GM21360 (cell line): ENCODE data around the gene UTP14A.

Experiments used
- ATAC-seq: cut with Tn5 transposase; IDR thresholded peaks from one replicate; pipeline ENCODE4 v1.9.1; 2021; ENCODE audit warnings: mild to moderate bottlenecking, moderate library complexity; ENCODE audit not compliant: unreplicated experiment

UTP14A gene

GRCh38 chrX:129945131-129945530 is 39.2 kb downstream of the UTP14A start:
- ATAC-seq, result no peak

DNA sequence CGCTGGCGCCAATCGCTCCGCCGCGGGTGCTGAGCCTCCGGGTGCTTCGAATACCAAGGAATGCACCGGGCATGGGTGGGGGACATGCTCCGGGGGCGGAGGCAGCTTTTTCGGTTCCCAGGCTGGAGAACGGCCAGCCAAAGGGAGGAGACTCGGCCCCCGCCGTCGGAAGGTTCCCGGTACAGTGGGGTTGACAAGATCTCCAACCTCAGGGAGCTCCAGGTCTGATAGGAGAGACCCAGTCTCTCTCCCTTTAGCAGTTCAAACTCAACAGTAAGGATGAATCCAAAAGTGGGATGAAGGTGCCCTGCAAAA is 47.3 kb downstream of the UTP14A start:
- no peak for ATAC-seq

DNA sequence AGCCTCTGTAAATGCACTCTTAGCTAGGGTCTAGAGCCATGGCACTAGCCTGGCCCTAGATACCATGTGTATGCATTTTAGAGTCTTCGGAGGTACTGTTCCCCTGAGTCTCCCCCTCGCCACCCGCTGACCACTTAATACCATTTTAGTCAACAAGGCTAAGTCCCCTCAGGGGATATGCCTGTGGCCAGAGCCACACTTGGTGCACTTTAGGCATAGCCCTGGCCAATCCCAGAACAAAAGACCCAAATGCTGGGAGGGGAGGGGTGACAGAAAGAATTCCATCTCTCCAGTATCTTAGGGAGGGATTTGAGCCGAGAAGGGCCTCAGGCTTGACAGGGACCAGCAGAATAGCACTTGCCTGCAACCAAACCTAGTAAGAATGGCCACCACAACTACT is 47.9 kb downstream of the UTP14A start:
- no peak for ATAC-seq

GRCh38 chrX:129954804-129955203 is 48.8 kb downstream of the UTP14A start:
- ATAC-seq, result no peak

- ATAC-seq, result no peak
Measured at GRCh38 chrX:129955682-129956081, 49.7 kb downstream of the UTP14A start.

GRCh38 chrX:129956145-129956544 is 50.2 kb downstream of the UTP14A start:
- ATAC-seq, result no peak

DNA sequence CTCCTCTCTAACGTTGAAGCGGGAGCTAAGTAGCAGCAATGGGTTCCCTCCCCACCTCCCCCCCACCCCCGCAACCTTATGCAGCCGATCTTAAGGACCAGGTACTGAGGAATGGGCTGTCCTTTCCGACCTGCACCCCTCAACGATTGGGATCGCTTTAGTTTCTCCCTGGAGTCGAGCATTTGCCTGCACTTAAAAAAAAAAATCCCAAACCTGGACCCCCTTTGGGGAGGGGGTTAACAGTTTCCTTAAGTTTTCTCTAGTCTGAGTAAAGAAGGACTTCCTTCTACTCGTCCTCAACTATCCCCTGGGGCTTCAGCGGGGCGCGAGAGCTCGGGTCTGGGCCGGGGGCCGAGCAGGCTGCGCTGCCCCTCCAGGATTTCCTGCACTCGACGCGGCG is 50.8 kb downstream of the UTP14A start:
- ATAC-seq, result no peak

- ATAC-seq, result peak; percentile 48
Measured at GRCh38 chrX:129957241-129958082, 51.5 kb downstream of the UTP14A start.

DNA sequence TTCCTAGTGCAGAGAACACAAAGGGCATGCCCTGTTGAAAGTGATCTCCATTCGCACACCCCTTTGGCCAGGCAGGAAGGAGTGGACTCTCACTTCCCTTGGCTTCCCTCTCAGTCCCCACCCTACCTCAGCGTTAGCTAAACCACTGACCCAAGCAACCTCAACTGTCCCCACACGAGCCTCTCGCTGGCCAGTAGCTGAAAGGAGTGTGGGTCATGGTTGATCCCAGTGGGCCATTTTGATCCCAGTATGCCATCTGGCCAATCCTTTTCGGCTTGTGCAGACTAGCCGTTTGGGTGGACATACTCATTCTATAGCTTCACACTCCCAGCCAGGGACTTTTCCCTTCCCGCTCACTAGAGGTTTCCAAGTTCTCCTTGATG is 52.1 kb downstream of the UTP14A start:
- ATAC-seq, result no peak

GRCh38 chrX:129958814-129959492 is 53.0 kb downstream of the UTP14A start:
- no peak for ATAC-seq

DNA sequence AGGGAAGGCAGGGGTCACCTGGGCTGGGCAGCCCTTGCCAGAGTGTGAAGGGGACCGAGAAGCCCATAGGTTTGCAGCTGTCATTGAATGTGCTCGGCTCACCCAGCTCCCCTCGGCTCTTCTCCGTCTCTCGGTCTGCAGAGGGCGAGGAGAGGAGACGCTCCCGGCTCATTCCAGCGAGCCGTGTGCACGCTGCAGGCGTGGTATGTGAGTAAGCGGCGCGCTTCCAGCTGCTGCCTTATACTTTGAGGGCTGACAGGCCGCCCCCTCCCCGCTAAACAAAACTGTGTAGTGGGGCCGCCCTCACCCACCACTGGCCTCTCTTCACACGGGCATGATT is 53.5 kb downstream of the UTP14A start:
- ATAC-seq, result no peak

DNA sequence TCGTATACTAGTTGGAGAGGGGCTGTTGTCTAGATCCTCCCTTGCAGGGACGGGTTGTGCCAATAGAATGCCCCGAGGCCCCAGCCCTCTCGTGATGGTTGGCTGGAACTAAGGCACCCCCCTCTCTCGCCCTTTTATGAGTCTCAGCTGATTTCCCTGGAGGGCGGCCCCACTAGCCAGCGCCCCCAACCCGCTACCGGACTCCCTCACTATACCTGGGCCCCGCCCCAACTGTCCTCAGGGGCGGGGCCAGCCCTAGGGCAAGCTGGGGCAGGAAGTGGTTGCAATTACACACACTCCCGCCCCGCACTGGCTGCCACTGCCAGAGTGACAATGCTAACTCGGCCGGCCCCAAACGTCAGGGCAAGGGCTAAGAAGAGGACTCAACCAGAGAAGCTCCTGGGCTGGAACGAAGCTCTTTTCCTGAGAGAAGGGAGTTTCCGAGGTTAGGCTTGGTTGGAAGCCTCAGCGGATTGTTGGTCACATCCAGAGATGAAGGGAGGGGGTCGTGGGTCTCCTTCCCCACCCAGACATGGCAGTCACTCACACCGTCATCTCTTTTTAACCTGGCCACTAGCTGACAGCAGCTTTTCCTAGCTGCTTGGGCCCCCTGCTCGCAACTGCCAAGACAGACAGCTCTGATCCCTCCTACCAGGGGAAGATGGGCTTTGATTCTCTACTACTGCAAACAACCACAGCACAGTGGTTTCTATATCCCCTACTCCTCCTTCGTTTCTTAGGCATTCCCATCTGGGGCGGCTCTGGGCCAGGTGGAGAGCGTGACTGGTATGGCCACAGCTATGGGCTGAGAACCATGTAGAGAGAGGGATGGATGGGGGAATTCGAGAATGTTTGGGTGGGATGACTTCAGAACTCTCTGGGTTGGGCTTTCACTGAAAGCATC is 55.5 kb downstream of the UTP14A start:
- peak; percentile 91 for ATAC-seq

DNA sequence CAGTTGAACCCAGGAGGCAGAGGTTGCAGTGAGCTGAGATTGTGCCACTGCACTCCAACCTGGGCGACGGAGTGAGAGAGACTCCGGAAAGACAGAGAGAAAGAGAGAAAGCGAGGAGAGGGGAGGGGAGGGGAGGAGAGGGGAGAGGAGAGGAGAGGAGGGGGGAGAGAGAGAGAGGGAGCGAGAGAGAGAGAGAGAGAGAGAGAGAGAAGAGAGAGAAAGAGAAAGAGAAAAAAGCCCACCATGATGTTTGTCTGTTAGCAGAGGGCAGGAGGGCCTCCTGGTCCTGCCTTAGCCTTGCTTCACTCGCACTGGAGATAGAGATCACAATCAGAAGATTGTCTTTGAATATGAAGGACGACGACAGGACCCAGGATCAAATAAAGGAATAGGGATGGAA is 57.8 kb downstream of the UTP14A start:
- no peak for ATAC-seq

- no peak for ATAC-seq
Measured at GRCh38 chrX:129965166-129965565, 59.2 kb downstream of the UTP14A start.

DNA sequence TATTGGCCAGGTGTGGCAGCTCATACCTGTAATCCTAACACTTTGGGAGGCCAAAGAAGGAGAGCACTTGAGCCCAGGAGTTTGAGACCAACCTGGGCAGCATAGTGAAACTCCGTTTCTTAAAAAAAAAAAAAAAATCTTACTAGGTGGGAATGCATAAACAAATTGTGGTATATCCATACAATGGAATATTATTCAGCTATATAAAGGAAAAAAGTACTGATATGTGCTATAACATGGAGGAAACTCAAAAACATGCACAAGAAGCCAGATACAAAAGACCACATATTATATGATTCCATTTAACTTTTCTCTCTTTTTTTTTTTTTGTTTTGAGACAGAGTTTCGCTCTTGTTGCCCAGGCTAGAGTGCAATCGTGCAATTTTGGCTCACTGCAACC is 63.0 kb downstream of the UTP14A start:
- no peak for ATAC-seq

GRCh38 chrX:129976441-129976840 is 70.5 kb downstream of the UTP14A start:
- no peak for ATAC-seq
